ENCODE results near the gene GGACT. TPM values are rescaled to one million over a fixed set of nuclear protein-coding genes. Genes with fewer than 3 reads are reported as not detected.

GGACT gene
- total and polyA plus RNA-seq, 2 experiments from 2014 or later = 0.24 to 1.0 TPM

- no peaks in the 10 kb centered on the region for H3K79me2 ChIP-seq (replicated peaks; ENCODE audit: insufficient read depth)
- Mint-ChIP-seq H3K36me3 (ENCODE audit: low read depth) (peaks cover 10% of the 10 kb centered on the region; the same call in 2 of the 3 replicates), H3K27ac (no peak overlapping the region), H3K4me3 (no peak overlapping the region), H3K9me3 (no peaks in the 10 kb centered on the region; the same call in 2 of the 3 replicates), H3K4me1 (peaks cover 47% of the 10 kb centered on the region), H3K27me3 (ENCODE audit: insufficient read depth, low read depth, poor library complexity) (peaks cover 17% of the 10 kb centered on the region)
- no peaks in the 10 kb centered on the region for H4K20me1 ChIP-seq (replicated peaks; ENCODE audit: insufficient read depth)
- H3K9me2 ChIP-seq (ENCODE audit: insufficient read depth) = no peaks in the 10 kb centered on the region
- H3K27me3 ChIP-seq (ENCODE audit: insufficient read depth) = no peaks in the 10 kb centered on the region
- no peak for ATAC-seq
- H3K36me3 ChIP-seq (ENCODE audit: insufficient read depth) = 0 out of 2 replicates have a peak, but pooled peaks cover 5% of the 10 kb centered on the region
- peaks cover 4% of the 10 kb centered on the region; the same call in 1 of the 2 replicates for H3F3A ChIP-seq (replicated peaks; ENCODE audit: low read depth)
- H3K4me3 ChIP-seq = no peak overlapping the region
- DNase-seq (ENCODE audit: low spot score) = no peak
- no peak overlapping the region for H2AFZ ChIP-seq
- no peak overlapping the region for H3K4me2 ChIP-seq
- TF ChIP-seq ZNF114 (CRISPR knock-in tag; IDR thresholded peaks at IDR 0.05) = no peak
- TF ChIP-seq EZH2 (IDR thresholded peaks at IDR 0.05; ENCODE audit: low read depth, unreplicated experiment) = no peak
- TF ChIP-seq ETS1 (IDR thresholded peaks at IDR 0.05) = no peak
- TF ChIP-seq NANOG (IDR thresholded peaks at IDR 0.05; ENCODE audit: borderline replicate concordance) = no peak
- no peak for TF ChIP-seq REST (IDR thresholded peaks at IDR 0.05; ENCODE audit: unreplicated experiment)
- no peak for TF ChIP-seq CTCF (conservative IDR thresholded peaks at IDR 0.05; ENCODE audit: low read depth in 2 of 2)
- TF ChIP-seq CREB1 (CRISPR knock-in tag; IDR thresholded peaks at IDR 0.05; ENCODE audit: low read depth) = no peak
- no peak for TF ChIP-seq EZH2phosphoT487 (IDR thresholded peaks at IDR 0.05; ENCODE audit: unreplicated experiment)
- TF ChIP-seq STAT1 (IDR thresholded peaks at IDR 0.05; ENCODE audit: unreplicated experiment) = no peak
- TF ChIP-seq ZNF462 (CRISPR knock-in tag; IDR thresholded peaks at IDR 0.05) = no peak
- no peak for TF ChIP-seq JUNB (IDR thresholded peaks at IDR 0.05; ENCODE audit: unreplicated experiment)
- TF ChIP-seq ZNF331 (CRISPR knock-in tag; IDR thresholded peaks at IDR 0.05; ENCODE audit: low read depth) = no peak
- no peak for TF ChIP-seq POLR2AphosphoS5 (IDR thresholded peaks at IDR 0.05; ENCODE audit: low read depth)
- no peak overlapping the region for H3K27ac ChIP-seq (ENCODE audit: low read depth)
- H3K4me1 ChIP-seq (ENCODE audit: insufficient read depth) = peaks cover 32% of the 10 kb centered on the region
These were observed 60.9 kb downstream of the GGACT start for GRCh38 chr13:100527644-100528043.

Data from GM23338 (cell line).